GM12878 (cell line): ENCODE results near the gene RPUSD2. TPM values are rescaled to one million over a fixed set of nuclear protein-coding genes. Genes with fewer than 3 reads are reported as not detected.
A peak's percentile ranks its signal among the peaks of the same experiment; 100 is the strongest.

Experiments
- ATAC-seq: fragments of 200-7000 bp; cut with Tn5 transposase; 3 replicates; pipeline ENCODE4 v1.9.1; 2020; ENCODE audit warnings: mild to moderate bottlenecking, moderate library complexity
- BruUV-seq: library from RNA; stranded (reverse); fragments of 400-500 nt; replicated peaks from 2 replicates; lab custom pipeline; 2021; lab: Mats Ljungman, UMichigan
- CTCF ChIA-PET: fragments of 300-600 bp; sonication (Branson Sonifier 250); formaldehyde crosslinking; extraction: SDS; loops from one replicate; lab custom pipeline; 2021; ENCODE audit warnings: inconsistent platforms; lab: Yijun Ruan, JAX
- POLR2A ChIA-PET: fragments of 350-600 bp; formaldehyde crosslinking; extraction: SDS; loops from one replicate; lab custom pipeline; 2021; ENCODE audit warnings: inconsistent platforms; lab: Charles Lee
- RAD21 ChIA-PET: fragments of 300-600 bp; sonication (Branson Sonifier 250); formaldehyde crosslinking; loops from one replicate; lab custom pipeline; 2023; ENCODE audit warnings: antibody characterized with exemption; ENCODE audit not compliant: unreplicated experiment; lab: Charles Lee
- SMC1A ChIA-PET: fragments of 300-600 bp; sonication (Branson Sonifier 250); formaldehyde crosslinking; loops from one replicate; lab custom pipeline; 2023; ENCODE audit not compliant: unreplicated experiment, uncharacterized antibody; lab: Charles Lee
- DNase-seq: peaks from one replicate; pipeline ENCODE4 v3.0.0-alpha.2; 2011; ENCODE audit warnings: low read depth, low spot score
- FAIRE-seq: peaks from 3 replicates; lab custom pipeline; 2011; peaks lifted over from hg19 to GRCh38; lab: Jason Lieb, UNC
- H2AFZ ChIP-seq: 2 replicates; pipeline ENCODE4 v1.6.0; 2011; ENCODE audit warnings: low read depth, low read length, control low read depth; ENCODE audit not compliant: control insufficient read depth
- H3K27ac ChIP-seq: 2 replicates; pipeline ENCODE4 v1.5.1; 2011; ENCODE audit warnings: control low read depth; ENCODE audit not compliant: control insufficient read depth, insufficient read depth
- H3K27me3 ChIP-seq, 2 experiments: replicated peaks in 1 of 2; 2 replicates each; pipeline versions ENCODE4 v1.6.0 to v1.6.1; 2011; ENCODE audit warnings: low read length in 1 of 2; ENCODE audit not compliant: control insufficient read depth in 2 of 2, insufficient read depth in 2 of 2
- H3K36me3 ChIP-seq, 2 experiments: 2 replicates each; pipeline ENCODE4 v1.5.1; 2011; ENCODE audit warnings: low read length in 1 of 2; ENCODE audit not compliant: control insufficient read depth in 2 of 2, insufficient read depth in 2 of 2
- H3K4me1 ChIP-seq: 2 replicates; pipeline ENCODE4 v1.6.1; 2011; ENCODE audit warnings: mild to moderate bottlenecking, low read length, moderate library complexity, mixed read lengths; ENCODE audit not compliant: control insufficient read depth, insufficient read depth
- H3K4me2 ChIP-seq: 2 replicates; pipeline ENCODE4 v1.6.0; 2011; ENCODE audit warnings: control low read depth; ENCODE audit not compliant: control insufficient read depth, insufficient read depth
- H3K4me3 ChIP-seq: fragments of 200-600 bp; sonication (generic); 2 replicates; pipeline ENCODE4 v1.5.1; 2016
- H3K79me2 ChIP-seq: 2 replicates; pipeline ENCODE4 v1.6.0; 2011; ENCODE audit warnings: low read length; ENCODE audit not compliant: control insufficient read depth, insufficient read depth
- H3K9ac ChIP-seq: 2 replicates; pipeline ENCODE4 v1.8.0; 2011; ENCODE audit warnings: low read length, control low read depth, mixed read lengths; ENCODE audit not compliant: control insufficient read depth, insufficient read depth
- H3K9me3 ChIP-seq: replicated peaks from 3 replicates; pipeline ENCODE4 v1.5.1; 2011; ENCODE audit warnings: mild to moderate bottlenecking, low read length; ENCODE audit not compliant: control insufficient read depth, insufficient read depth
- H4K20me1 ChIP-seq: 2 replicates; pipeline ENCODE4 v1.6.0; 2011; ENCODE audit not compliant: control insufficient read depth, insufficient read depth
- ATF7 ChIP-seq: fragments of 450-650 bp; IDR thresholded peaks from 2 replicates; pipeline ENCODE4 v1.6.1; 2016; ENCODE audit warnings: low read depth, mild to moderate bottlenecking
- DPF2 ChIP-seq: fragments of 450-650 bp; IDR thresholded peaks from 2 replicates; pipeline ENCODE4 v1.6.1; 2017; ENCODE audit warnings: mild to moderate bottlenecking
- EP300 ChIP-seq, 2 experiments: fragments of 150-350 bp in 1 of 2; IDR thresholded peaks; 2 replicates each; pipeline ENCODE4 v1.6.1; 2011 to 2012; ENCODE audit warnings: low read depth in 2 of 2, low read length in 2 of 2, borderline replicate concordance in 1 of 2, improper control_type of control experiment in 1 of 2, inconsistent platforms in 1 of 2; ENCODE audit not compliant: control insufficient read depth in 1 of 2
- MEF2A ChIP-seq: IDR thresholded peaks from 2 replicates; pipeline ENCODE4 v1.6.1; 2011; ENCODE audit warnings: low read depth, mild to moderate bottlenecking, low read length, moderate library complexity; ENCODE audit not compliant: insufficient read depth
- PAX5 ChIP-seq: IDR thresholded peaks from 2 replicates; pipeline ENCODE4 v1.6.1; 2011; ENCODE audit warnings: low read depth, low read length, borderline replicate concordance
- SMAD5 ChIP-seq: IDR thresholded peaks from 2 replicates; pipeline ENCODE4 v1.6.1; 2016; ENCODE audit warnings: antibody characterized with exemption, low read depth
- SP1 ChIP-seq: IDR thresholded peaks from one replicate; pipeline ENCODE4 v1.6.1; 2011; ENCODE audit warnings: low read depth, low read length
- ZNF687 ChIP-seq: fragments of 450-650 bp; IDR thresholded peaks from 2 replicates; pipeline ENCODE4 v1.6.1; 2017; ENCODE audit warnings: mild to moderate bottlenecking, moderate library complexity
- WGBS: methylation state at CpG from one replicate; pipeline ENCODE4 v1.1.6; 2016; ENCODE audit warnings: low lambda C conversion rate; ENCODE audit not compliant: insufficient replicate concordance, insufficient coverage; ENCODE audit errors: missing lambda C conversion rate; 5-methylcytosine and 5-hydroxymethylcytosine counted together
- in situ Hi-C: fragments of 300-500 bp; cut with MboI; formaldehyde crosslinking; loops from 9 replicates; pipeline ENCODE4 v1.14.3; 2018; ENCODE audit warnings: mixed read lengths
- intact Hi-C: fragments of 100-400 bp; cut with micrococcal nuclease; formaldehyde crosslinking; loops from one replicate; pipeline ENCODE4 v1.14.2; 2022; ENCODE audit not compliant: unreplicated experiment
- polyA plus RNA-seq, 11 experiments: library from polyadenylated mRNA; depleted of rRNA in 4 of 11; unstranded in 6 of 11; stranded (reverse) in 5 of 11; fragments of >200 nt; fragmentation: Nextera tagmentation in 4 of 11; fragmentation: Illumina TruSeq in 1 of 11; extraction: Ambion mirVana in 4 of 11; extraction: Trizol in 1 of 11; gene quantifications; 1 replicate in 1 of 11; 2 replicates in 10 of 11; pipeline versions ENCODE4 v1.2.1 to v1.2.3, GENCODE V29; 2011 to 2016; ENCODE audit warnings: inconsistent platforms in 2 of 11, missing spikeins in 2 of 11, low read depth in 1 of 11
- total RNA-seq, 4 experiments: library from RNA; depleted of rRNA in 3 of 4; stranded (reverse); fragments of >200 nt in 3 of 4; fragmentation: Illumina TruSeq in 1 of 4; extraction: Trizol in 1 of 4; gene quantifications; 2 replicates each; pipeline versions ENCODE4 v1.2.1 to v1.2.3, GENCODE V29; 2013 to 2021

Gene RPUSD2
- total and polyA plus RNA-seq, 10 of the 15 experiments (the other 5 are each of a cell fraction or from before 2014, with no cell fraction given) = 4.0 to 33.3 (median 18.5) TPM

GRCh38 chr15:40593165-40593564 lies 24.1 kb downstream of the RPUSD2 start:
- no TSS peak for BruUV-seq
- CTCF ChIA-PET = interaction anchor here (0.6 to 1.9 kb wide), 6 partner anchors 24 to 101 kb away, joined by 3 to 6 read pairs (median 4); partner anchors contain the start of genes CCDC32, RAD51 and RPUSD2
- Histone ChIP-seq H2AFZ (peak overlapping the region; percentile 66), H3K4me2 (peak overlapping the region; percentile 7; the same call in 1 of the 2 replicates), H3K4me3 (no peak overlapping the region), H3K9me3 (no peaks in the 10 kb centered on the region), H3K27me3 (no peaks in the 10 kb centered on the region), H3K36me3 (no peaks in the 10 kb centered on the region), H3K4me1 (peaks cover 9% of the 10 kb centered on the region; the same call in 1 of the 2 replicates), H3K79me2 (peaks cover 37% of the 10 kb centered on the region)
- WGBS = 30% methylated on average over 2 of the region's 2 CpGs
- RAD21 ChIA-PET = interaction anchor here (0.8 to 3.1 kb wide), 4 partner anchors 24 to 251 kb away, joined by 3 to 8 read pairs (median 4); partner anchors contain the start of genes RPUSD2 and SPINT1
- POLR2A ChIA-PET = interaction anchor here (1.0 to 1.4 kb wide), 4 partner anchors 28 to 279 kb away, joined by 3 to 7 read pairs (median 4); partner anchors contain the start of gene CCDC32
- FAIRE-seq (no peak), ATAC-seq (peak; percentile 6; the same call in 1 of the 3 replicates)
- intact Hi-C loops (loop anchor here (5.0 to 10.0 kb wide), 4 partner anchors 36 to 282 kb away; partner anchors contain the start of genes BAHD1, RHOV and RMDN3), in situ Hi-C loops (no loop called here)
- no peak for TF ChIP-seq MEF2A
- no peak for TF ChIP-seq ZNF687
- peak; percentile 42 for TF ChIP-seq ATF7
- TF ChIP-seq EP300 (IDR thresholded peaks at IDR 0.05; ENCODE audit: borderline replicate concordance in 1 of 2, control insufficient read depth in 1 of 2, low read depth in 2 of 2, low read length in 2 of 2) = 0 out of 4 replicates have a peak, but pooled peaks of 1 of the 2 experiments have one; percentile 25
- no peak for TF ChIP-seq SP1
- TF ChIP-seq DPF2 = no peak
- TF ChIP-seq SMAD5 = no peak
- no peak for TF ChIP-seq PAX5
- TF ChIP-seq, all 136 proteins: peak for 2
- no peak for DNase-seq
- Histone ChIP-seq H3K27ac (no peak overlapping the region; the same call in 1 of the 2 replicates), H4K20me1 (no peaks in the 10 kb centered on the region), H3K9ac (no peak overlapping the region)
- SMC1A ChIA-PET = interaction anchor here (0.6 to 1.4 kb wide), 11 partner anchors 11 to 234 kb away, joined by 3 to 6 read pairs (median 3); partner anchors contain the start of genes RAD51 and RPUSD2
